ENCODE data around the gene LRRC71.

Gene LRRC71

GRCh38 chr1:156899956-156900718 lies 20.3 kb upstream of the LRRC71 start:
- H3K4me3 ChIP-seq (ENCODE audit: low read depth in 1 of 2, low read length in 2 of 2), result no peak overlapping the region
- no peak for DNase-seq
- H3K27me3 ChIP-seq (ENCODE audit: insufficient read depth, low read length, poor library complexity), result peaks cover 20% of the 10 kb centered on the region
- H3K27ac ChIP-seq (ENCODE audit: low read length), result no peak overlapping the region
- H3K4me2 ChIP-seq (ENCODE audit: insufficient read depth, low read length), result no peak overlapping the region
- no peaks in the 10 kb centered on the region for H4K20me1 ChIP-seq (ENCODE audit: insufficient read depth, low read length)
- no peaks in the 10 kb centered on the region for H3K9me3 ChIP-seq (ENCODE audit: insufficient read depth, low read length, severe bottlenecking)
- H3K4me1 ChIP-seq (ENCODE audit: insufficient read depth, low read length), result no peaks in the 10 kb centered on the region
- no peak for TF ChIP-seq CTCF (IDR thresholded peaks at IDR 0.05; ENCODE audit: borderline replicate concordance, extremely low read depth, low read length, poor library complexity, severe bottlenecking)
- no peak for TF ChIP-seq EZH2 (IDR thresholded peaks at IDR 0.05; ENCODE audit: borderline replicate concordance, low read depth, low read length, severe bottlenecking)
- no peaks in the 10 kb centered on the region for H3K36me3 ChIP-seq (ENCODE audit: insufficient read depth, low read length)
- no peak for ATAC-seq (ENCODE audit: insufficient read depth, low read depth)
- no peak overlapping the region for H3K9ac ChIP-seq (ENCODE audit: low read depth, low read length)
- no peaks in the 10 kb centered on the region for H3K79me2 ChIP-seq (ENCODE audit: insufficient read depth, low read length)
- no peak overlapping the region for H2AFZ ChIP-seq (ENCODE audit: low read depth, low read length)

GRCh38 chr1:156900896-156901589 lies 19.4 kb upstream of the LRRC71 start:
- H3K36me3 ChIP-seq (ENCODE audit: insufficient read depth, low read length), result no peaks in the 10 kb centered on the region
- peaks cover 21% of the 10 kb centered on the region for H3K27me3 ChIP-seq (ENCODE audit: insufficient read depth, low read length, poor library complexity)
- H2AFZ ChIP-seq (ENCODE audit: low read depth, low read length), result no peak overlapping the region
- no peaks in the 10 kb centered on the region for H3K9me3 ChIP-seq (ENCODE audit: insufficient read depth, low read length, severe bottlenecking)
- no peaks in the 10 kb centered on the region for H4K20me1 ChIP-seq (ENCODE audit: insufficient read depth, low read length)
- no peak overlapping the region for H3K4me3 ChIP-seq (ENCODE audit: low read depth in 1 of 2, low read length in 2 of 2)
- ATAC-seq (ENCODE audit: insufficient read depth, low read depth), result no peak
- no peak for DNase-seq
- no peak overlapping the region for H3K27ac ChIP-seq (ENCODE audit: low read length)
- no peaks in the 10 kb centered on the region for H3K79me2 ChIP-seq (ENCODE audit: insufficient read depth, low read length)
- TF ChIP-seq EZH2 (IDR thresholded peaks at IDR 0.05; ENCODE audit: borderline replicate concordance, low read depth, low read length, severe bottlenecking), result no peak
- no peak for TF ChIP-seq CTCF (IDR thresholded peaks at IDR 0.05; ENCODE audit: borderline replicate concordance, extremely low read depth, low read length, poor library complexity, severe bottlenecking)
- no peak overlapping the region for H3K4me2 ChIP-seq (ENCODE audit: insufficient read depth, low read length)
- no peak overlapping the region for H3K9ac ChIP-seq (ENCODE audit: low read depth, low read length)
- no peaks in the 10 kb centered on the region for H3K4me1 ChIP-seq (ENCODE audit: insufficient read depth, low read length)

GRCh38 chr1:156901590-156901900 lies 18.9 kb upstream of the LRRC71 start:
- peaks cover 21% of the 10 kb centered on the region for H3K27me3 ChIP-seq (ENCODE audit: insufficient read depth, low read length, poor library complexity)
- H2AFZ ChIP-seq (ENCODE audit: low read depth, low read length), result no peak overlapping the region
- DNase-seq, result no peak
- no peak for ATAC-seq (ENCODE audit: insufficient read depth, low read depth)
- H4K20me1 ChIP-seq (ENCODE audit: insufficient read depth, low read length), result no peaks in the 10 kb centered on the region
- no peak overlapping the region for H3K4me2 ChIP-seq (ENCODE audit: insufficient read depth, low read length)
- no peak overlapping the region for H3K9ac ChIP-seq (ENCODE audit: low read depth, low read length)
- H3K4me1 ChIP-seq (ENCODE audit: insufficient read depth, low read length), result no peaks in the 10 kb centered on the region
- H3K36me3 ChIP-seq (ENCODE audit: insufficient read depth, low read length), result no peaks in the 10 kb centered on the region
- no peaks in the 10 kb centered on the region for H3K79me2 ChIP-seq (ENCODE audit: insufficient read depth, low read length)
- H3K4me3 ChIP-seq (ENCODE audit: low read depth in 1 of 2, low read length in 2 of 2), result no peak overlapping the region
- H3K9me3 ChIP-seq (ENCODE audit: insufficient read depth, low read length, severe bottlenecking), result no peaks in the 10 kb centered on the region
- no peak overlapping the region for H3K27ac ChIP-seq (ENCODE audit: low read length)
- TF ChIP-seq EZH2 (IDR thresholded peaks at IDR 0.05; ENCODE audit: borderline replicate concordance, low read depth, low read length, severe bottlenecking) (no peak), CTCF (IDR thresholded peaks at IDR 0.05; ENCODE audit: borderline replicate concordance, extremely low read depth, low read length, poor library complexity, severe bottlenecking) (no peak)
